Right lobe of liver (tissue), 6 donors: ENCODE data around the gene LCN2. TPM values are rescaled to one million over a fixed set of nuclear protein-coding genes. Genes with fewer than 3 reads are reported as not detected.

Experiments
- ATAC-seq, 4 donors: fragments of 200-7000 bp; cut with Tn5 transposase; one replicate each; pipeline ENCODE4 v1.9.1; 2020; ENCODE audit warnings: mild to moderate bottlenecking in 4 of 4, moderate library complexity in 4 of 4
- DNase-seq, 3 donors: peaks; one replicate each; pipeline ENCODE4 v3.0.0-alpha.2; 2020
- H3K27ac ChIP-seq, 3 donors: fragments of 200-600 bp; one replicate each; pipeline ENCODE4 v1.8.0; 2022
- H3K27me3 ChIP-seq, 2 donors: fragments of 200-600 bp; one replicate each; pipeline ENCODE4 v1.8.0; 2022
- H3K36me3 ChIP-seq, 4 donors: fragments of 200-600 bp; sonication (generic) in 1 of 4; one replicate each; pipeline versions ENCODE4 v1.5.1 to v1.8.0; 2017 to 2022; ENCODE audit warnings: control low read depth in 1 of 4
- H3K4me1 ChIP-seq, 4 donors: fragments of 200-600 bp; sonication (generic) in 1 of 4; one replicate each; pipeline versions ENCODE4 v1.5.1 to v1.8.0; 2017 to 2022; ENCODE audit warnings: control low read depth in 1 of 4
- H3K4me3 ChIP-seq, 3 donors: fragments of 200-600 bp; one replicate each; pipeline ENCODE4 v1.8.0; 2022
- H3K9me3 ChIP-seq, 4 donors: fragments of 200-600 bp; sonication (generic) in 1 of 4; one replicate each; pipeline versions ENCODE4 v1.5.1 to v1.8.0; 2017 to 2022; ENCODE audit warnings: control low read depth in 1 of 4
- POLR2A ChIP-seq: fragments of 450-650 bp; IDR thresholded peaks from one replicate; pipeline ENCODE4 v1.6.1; 2017; ENCODE audit warnings: antibody characterized with exemption, mild to moderate bottlenecking
- WGBS: methylation state at CpG from one replicate; pipeline ENCODE4 v1.1.6; 2018; ENCODE audit warnings: low coverage, low lambda C conversion rate; ENCODE audit not compliant: insufficient coverage; ENCODE audit errors: missing lambda C conversion rate; 5-methylcytosine and 5-hydroxymethylcytosine counted together
- intact Hi-C, 2 donors: fragments of 100-400 bp; cut with DNase I; formaldehyde crosslinking; loops; one replicate each; pipeline versions ENCODE4 v1.11.2 to v1.14.1; 2022
- total RNA-seq, 6 experiments: library from RNA; depleted of rRNA in 2 of 6; stranded (reverse); fragments of >200 nt in 2 of 6; fragmentation: NEBNext Ultra II Directional in 3 of 6; extraction: Animal tissue kit (Norgen Biotek cat#: 25700) in 3 of 6; gene quantifications; one replicate each; pipeline versions ENCODE4 v1.1.0 to v1.2.4, GENCODE V29; 2016 to 2023
- TF ChIP-seq, protein P1 (sequence below), 4 donors: fragments of 200-600 bp in 3 of 4; fragments of 450-650 bp in 1 of 4; IDR thresholded peaks; one replicate each; pipeline versions ENCODE4 v1.5.1 to v1.8.0; 2016 to 2022; ENCODE audit warnings: antibody characterized with exemption in 4 of 4, mild to moderate bottlenecking in 2 of 4
- donor health status: DM: no; HTN: yes; CAD: no.
- donor health status: DM: no; HTN: no; CAD: no.
- donor health status: DM: no; HTN: no; CAD: no.
- donor health status: DM: no; HTN: yes; CAD: no.
- donor health status: DM: no; HTN: yes; CAD: no.

LCN2 gene
- total RNA-seq, 6 experiments from 2014 or later, result 2.7 to 81.8 (median 18.1) TPM

- H3K36me3 ChIP-seq, result no peaks in the 10 kb centered on the region
- H3K4me1 ChIP-seq, result peaks cover 0 to 5% (median 0%) of the 10 kb centered on the region in 4 donors
- WGBS, result 76% methylated on average over 5 of the region's 7 CpGs
- intact Hi-C loops, result no loop called here
- H3K4me3 ChIP-seq, result no peak overlapping the region
- ATAC-seq (no peak), DNase-seq (peak in 2 of 3 donors; percentile 27 to 42)
- H3K27me3 ChIP-seq, result no peaks in the 10 kb centered on the region
- H3K27ac ChIP-seq, result no peak overlapping the region
- no peak for TF ChIP-seq POLR2A
- TF ChIP-seq, protein P1, sequence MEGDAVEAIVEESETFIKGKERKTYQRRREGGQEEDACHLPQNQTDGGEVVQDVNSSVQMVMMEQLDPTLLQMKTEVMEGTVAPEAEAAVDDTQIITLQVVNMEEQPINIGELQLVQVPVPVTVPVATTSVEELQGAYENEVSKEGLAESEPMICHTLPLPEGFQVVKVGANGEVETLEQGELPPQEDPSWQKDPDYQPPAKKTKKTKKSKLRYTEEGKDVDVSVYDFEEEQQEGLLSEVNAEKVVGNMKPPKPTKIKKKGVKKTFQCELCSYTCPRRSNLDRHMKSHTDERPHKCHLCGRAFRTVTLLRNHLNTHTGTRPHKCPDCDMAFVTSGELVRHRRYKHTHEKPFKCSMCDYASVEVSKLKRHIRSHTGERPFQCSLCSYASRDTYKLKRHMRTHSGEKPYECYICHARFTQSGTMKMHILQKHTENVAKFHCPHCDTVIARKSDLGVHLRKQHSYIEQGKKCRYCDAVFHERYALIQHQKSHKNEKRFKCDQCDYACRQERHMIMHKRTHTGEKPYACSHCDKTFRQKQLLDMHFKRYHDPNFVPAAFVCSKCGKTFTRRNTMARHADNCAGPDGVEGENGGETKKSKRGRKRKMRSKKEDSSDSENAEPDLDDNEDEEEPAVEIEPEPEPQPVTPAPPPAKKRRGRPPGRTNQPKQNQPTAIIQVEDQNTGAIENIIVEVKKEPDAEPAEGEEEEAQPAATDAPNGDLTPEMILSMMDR (IDR thresholded peaks at IDR 0.05), result no peak
- H3K9me3 ChIP-seq, result no peaks in the 10 kb centered on the region
These were observed 6.7 kb downstream of the LCN2 start for GRCh38 chr9:128155736-128156500.

DNA sequence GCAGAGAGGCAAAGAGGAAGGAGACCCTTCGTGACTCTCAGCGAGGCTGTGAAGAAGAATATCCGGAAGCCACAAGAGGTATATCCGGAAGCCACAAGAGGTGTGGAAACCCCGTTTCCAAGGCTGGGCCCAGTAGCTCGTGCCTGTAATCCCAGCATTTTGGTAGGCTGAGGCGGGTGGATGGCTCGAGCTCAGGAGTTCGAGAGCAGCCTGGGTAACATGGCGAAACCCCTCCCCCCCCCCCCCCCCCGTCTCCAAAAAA is 10.2 kb downstream of the LCN2 start:
- no peak for TF ChIP-seq POLR2A
- peak overlapping the region; percentile 39 to 67 (median 67) for H3K4me3 ChIP-seq
- ATAC-seq (no peak), DNase-seq (peak in 1 of 3 donors; percentile 60)
- peaks cover 0 to 5% (median 0%) of the 10 kb centered on the region in 4 donors for H3K4me1 ChIP-seq
- no peaks in the 10 kb centered on the region for H3K27me3 ChIP-seq
- H3K27ac ChIP-seq, result peak overlapping the region in 1 of 3 donors; percentile 33
- WGBS, result 12% methylated on average over 3 of the region's 11 CpGs
- no peaks in the 10 kb centered on the region for H3K9me3 ChIP-seq
- H3K36me3 ChIP-seq, result no peaks in the 10 kb centered on the region
- intact Hi-C loops, result no loop called here

GRCh38 chr9:128159784-128160602 is 10.7 kb downstream of the LCN2 start, which contains the start of gene BBLN:
BBLN (plus strand) TSS chr9:128160265; CDS start chr9:128160408, 143 bp downstream.
- peak within 1 kb of the TSS in 1 of 3 donors; percentile 33 for H3K27ac ChIP-seq
- peak within 1 kb of the TSS; percentile 67 to 80 (median 67) for H3K4me3 ChIP-seq
- H3K4me1 ChIP-seq, result peaks cover 0 to 5% (median 0%) of the 10 kb centered on the region in 4 donors
- DNase-seq (peak; percentile 97 to 98 (median 98)), ATAC-seq (peak; percentile 94 to 98 (median 96))
- H3K36me3 ChIP-seq, result no peaks in the 10 kb centered on the region
- H3K27me3 ChIP-seq, result no peaks in the 10 kb centered on the region
- 0% methylated on average over 20 of the region's 77 CpGs for WGBS
- no peaks in the 10 kb centered on the region for H3K9me3 ChIP-seq
- TF ChIP-seq, protein P1 (IDR thresholded peaks at IDR 0.05), result no peak
- TF ChIP-seq POLR2A, result peak; percentile 71
- intact Hi-C loops, result no loop called here

- DNase-seq (peak in 1 of 3 donors; percentile 54), ATAC-seq (peak in 2 of 4 donors; percentile 0 to 1)
- intact Hi-C loops, result no loop called here
- no peaks in the 10 kb centered on the region for H3K36me3 ChIP-seq
- H3K9me3 ChIP-seq, result no peaks in the 10 kb centered on the region
- peak overlapping the region; percentile 67 to 80 (median 67) for H3K4me3 ChIP-seq
- TF ChIP-seq, protein P1 (IDR thresholded peaks at IDR 0.05), result no peak
- no peak for TF ChIP-seq POLR2A
- under 1% methylated on average over 11 of the region's 23 CpGs for WGBS
- no peaks in the 10 kb centered on the region for H3K27me3 ChIP-seq
- H3K4me1 ChIP-seq, result peaks cover 0 to 5% (median 0%) of the 10 kb centered on the region in 4 donors
- no peak overlapping the region for H3K27ac ChIP-seq
These were observed 11.3 kb downstream of the LCN2 start for GRCh38 chr9:128160603-128160987.
